AG10803 (cell line): ENCODE results near the gene NIPA2.

Source experiments
- DNase-seq: peaks from one replicate; pipeline ENCODE4 v3.0.0; 2010; ENCODE audit warnings: low read depth
- H3K4me3 ChIP-seq: 2 replicates; pipeline ENCODE4 v1.5.1; 2011; ENCODE audit warnings: mild to moderate bottlenecking, low read length, control low read depth
- CTCF ChIP-seq: conservative IDR thresholded peaks from 2 replicates; pipeline ENCODE4 v1.5.1; 2011; ENCODE audit warnings: mild to moderate bottlenecking, low read length, control low read depth, inconsistent platforms

NIPA2 gene

GRCh38 chr15:22811640-22812039, 26.8 kb upstream of the NIPA2 start:
- DNase-seq: peak; percentile 30
- TF ChIP-seq CTCF: peak; percentile 44
- no peak overlapping the region for H3K4me3 ChIP-seq

GRCh38 chr15:22813844-22814243, 24.6 kb upstream of the NIPA2 start:
- no peak for TF ChIP-seq CTCF
- H3K4me3 ChIP-seq: no peak overlapping the region
- no peak for DNase-seq

GRCh38 chr15:22815766-22816165, 22.7 kb upstream of the NIPA2 start:
- DNase-seq: no peak
- no peak overlapping the region for H3K4me3 ChIP-seq
- TF ChIP-seq CTCF: no peak

- no peak for DNase-seq
- no peak overlapping the region for H3K4me3 ChIP-seq
- TF ChIP-seq CTCF: no peak
These were observed 18.8 kb upstream of the NIPA2 start for GRCh38 chr15:22819651-22820050.

GRCh38 chr15:22823495-22824128, 14.9 kb upstream of the NIPA2 start:
- H3K4me3 ChIP-seq: no peak overlapping the region
- DNase-seq: no peak
- no peak for TF ChIP-seq CTCF

GRCh38 chr15:22827125-22827524, 11.3 kb upstream of the NIPA2 start:
- TF ChIP-seq CTCF: no peak
- no peak for DNase-seq
- H3K4me3 ChIP-seq: no peak overlapping the region

GRCh38 chr15:22831473-22831872, 7.0 kb upstream of the NIPA2 start:
- H3K4me3 ChIP-seq: no peak overlapping the region
- no peak for DNase-seq
- no peak for TF ChIP-seq CTCF
